ENCODE results near the gene COMMD9.
"Not testable (repeated sequence)": the region's sequence is repeated elsewhere in the genome, so short reads cannot be mapped to it uniquely, and the experiment has no call there.

Gene COMMD9

GRCh38 chr11:36289226-36289852, at the start of gene COMMD9:
COMMD9 (minus strand) TSS chr11:36289424; CDS start chr11:36289412, 12 bp downstream.
- CTCF ChIA-PET: interaction anchor here (0.8 to 9.0 kb wide), 9 partner anchors 64 to 249 kb away, joined by 3 to 175 read pairs (median 4); partner anchors contain the start of gene TRAF6
- peak; percentile 97 for DNase-seq
- H3K27ac Mint-ChIP-seq: peak within 1 kb of the TSS; percentile 85
- H3K4me3 Mint-ChIP-seq: peak within 1 kb of the TSS; percentile 88
- H3K4me1 Mint-ChIP-seq: peaks cover 27% of the 10 kb centered on the region
- H3K9me3 Mint-ChIP-seq: no peaks in the 10 kb centered on the region
- H3K36me3 Mint-ChIP-seq: no peaks in the 10 kb centered on the region
- H3K27me3 Mint-ChIP-seq: peaks cover 4% of the 10 kb centered on the region

- H3K36me3 Mint-ChIP-seq: no peaks in the 10 kb centered on the region
- no peak for DNase-seq
- H3K9me3 Mint-ChIP-seq: no peaks in the 10 kb centered on the region
- peaks cover 16% of the 10 kb centered on the region for H3K27me3 Mint-ChIP-seq
- no peak overlapping the region for H3K27ac Mint-ChIP-seq
- CTCF ChIA-PET: interaction anchor here (1.7 kb wide), 1 partner anchor 145 kb away, joined by 4 read pairs; no protein-coding TSS in a partner anchor
- H3K4me3 Mint-ChIP-seq: no peak overlapping the region
- H3K4me1 Mint-ChIP-seq: no peaks in the 10 kb centered on the region
Measured at GRCh38 chr11:36333897-36334296, 44.7 kb upstream of the COMMD9 start.

GRCh38 chr11:36333468-36333867, 44.2 kb upstream of the COMMD9 start:
- CTCF ChIA-PET: interaction anchor here (1.0 kb wide), 1 partner anchor 413 kb away, joined by 3 read pairs; no protein-coding TSS in a partner anchor
- Mint-ChIP-seq H3K36me3 (no peaks in the 10 kb centered on the region), H3K9me3 (no peaks in the 10 kb centered on the region), H3K4me1 (no peaks in the 10 kb centered on the region), H3K27me3 (peaks cover 18% of the 10 kb centered on the region), H3K27ac (no peak overlapping the region), H3K4me3 (no peak overlapping the region)
- DNase-seq: no peak

GRCh38 chr11:36330411-36330810, 41.2 kb upstream of the COMMD9 start:
- Mint-ChIP-seq H3K4me3 (no peak overlapping the region), H3K9me3 (no peaks in the 10 kb centered on the region), H3K27me3 (peaks cover 30% of the 10 kb centered on the region), H3K36me3 (no peaks in the 10 kb centered on the region), H3K27ac (no peak overlapping the region), H3K4me1 (no peaks in the 10 kb centered on the region)
- no peak for DNase-seq
- CTCF ChIA-PET: no interaction called here

GRCh38 chr11:36328966-36329673, 39.9 kb upstream of the COMMD9 start:
- Mint-ChIP-seq H3K27ac (no peak overlapping the region), H3K27me3 (peaks cover 33% of the 10 kb centered on the region), H3K4me3 (no peak overlapping the region), H3K36me3 (no peaks in the 10 kb centered on the region), H3K9me3 (no peaks in the 10 kb centered on the region), H3K4me1 (no peaks in the 10 kb centered on the region)
- CTCF ChIA-PET: no interaction called here
- no peak for DNase-seq

- CTCF ChIA-PET: no interaction called here
- Mint-ChIP-seq H3K27ac (no peak overlapping the region), H3K9me3 (no peaks in the 10 kb centered on the region), H3K4me3 (no peak overlapping the region), H3K36me3 (no peaks in the 10 kb centered on the region), H3K4me1 (no peaks in the 10 kb centered on the region), H3K27me3 (peaks cover 24% of the 10 kb centered on the region)
- no peak for DNase-seq
Measured at GRCh38 chr11:36326524-36327419, 37.5 kb upstream of the COMMD9 start.

- CTCF ChIA-PET, H3K4me3 Mint-ChIP-seq, H3K27ac Mint-ChIP-seq, H3K4me1 Mint-ChIP-seq, DNase-seq, H3K9me3 Mint-ChIP-seq, H3K36me3 Mint-ChIP-seq: not testable (repeated sequence)
- peaks cover 24% of the 10 kb centered on the region for H3K27me3 Mint-ChIP-seq
Measured at GRCh38 chr11:36325403-36325802, 36.2 kb upstream of the COMMD9 start.

- H3K27ac Mint-ChIP-seq, H3K36me3 Mint-ChIP-seq, CTCF ChIA-PET, H3K9me3 Mint-ChIP-seq, H3K4me3 Mint-ChIP-seq, H3K4me1 Mint-ChIP-seq, DNase-seq: not testable (repeated sequence)
- H3K27me3 Mint-ChIP-seq: peaks cover 24% of the 10 kb centered on the region
Measured at GRCh38 chr11:36324956-36325355, 35.7 kb upstream of the COMMD9 start.

- H3K4me1 Mint-ChIP-seq: no peaks in the 10 kb centered on the region
- H3K27me3 Mint-ChIP-seq: peaks cover 19% of the 10 kb centered on the region
- no peaks in the 10 kb centered on the region for H3K36me3 Mint-ChIP-seq
- no peaks in the 10 kb centered on the region for H3K9me3 Mint-ChIP-seq
- no peak for DNase-seq
- CTCF ChIA-PET: no interaction called here
- no peak overlapping the region for H3K27ac Mint-ChIP-seq
- H3K4me3 Mint-ChIP-seq: no peak overlapping the region
Measured at GRCh38 chr11:36317992-36318391, 28.8 kb upstream of the COMMD9 start.

- peaks cover 19% of the 10 kb centered on the region for H3K27me3 Mint-ChIP-seq
- DNase-seq: no peak
- no peaks in the 10 kb centered on the region for H3K36me3 Mint-ChIP-seq
- no peaks in the 10 kb centered on the region for H3K4me1 Mint-ChIP-seq
- no peaks in the 10 kb centered on the region for H3K9me3 Mint-ChIP-seq
- H3K27ac Mint-ChIP-seq: no peak overlapping the region
- H3K4me3 Mint-ChIP-seq: no peak overlapping the region
- CTCF ChIA-PET: no interaction called here
Measured at GRCh38 chr11:36316049-36316448, 26.8 kb upstream of the COMMD9 start.

GRCh38 chr11:36314434-36314767, 25.2 kb upstream of the COMMD9 start:
- DNase-seq: no peak
- peaks cover 19% of the 10 kb centered on the region for H3K27me3 Mint-ChIP-seq
- CTCF ChIA-PET: interaction anchor here (0.9 kb wide), 1 partner anchor 166 kb away, joined by 3 read pairs; no protein-coding TSS in a partner anchor
- no peak overlapping the region for H3K4me3 Mint-ChIP-seq
- no peak overlapping the region for H3K27ac Mint-ChIP-seq
- no peaks in the 10 kb centered on the region for H3K9me3 Mint-ChIP-seq
- H3K36me3 Mint-ChIP-seq: no peaks in the 10 kb centered on the region
- no peaks in the 10 kb centered on the region for H3K4me1 Mint-ChIP-seq

- Mint-ChIP-seq H3K27me3 (peaks cover 19% of the 10 kb centered on the region), H3K27ac (no peak overlapping the region), H3K36me3 (no peaks in the 10 kb centered on the region), H3K4me3 (no peak overlapping the region), H3K4me1 (no peaks in the 10 kb centered on the region), H3K9me3 (no peaks in the 10 kb centered on the region)
- DNase-seq: no peak
- CTCF ChIA-PET: interaction anchor here (0.9 kb wide), 1 partner anchor 166 kb away, joined by 3 read pairs; no protein-coding TSS in a partner anchor
Measured at GRCh38 chr11:36313750-36314433, 24.7 kb upstream of the COMMD9 start.

GRCh38 chr11:36312611-36313472, 23.6 kb upstream of the COMMD9 start:
- CTCF ChIA-PET: no interaction called here
- Mint-ChIP-seq H3K4me1 (no peaks in the 10 kb centered on the region), H3K4me3 (no peak overlapping the region), H3K27me3 (peaks cover 23% of the 10 kb centered on the region), H3K36me3 (no peaks in the 10 kb centered on the region), H3K9me3 (no peaks in the 10 kb centered on the region), H3K27ac (no peak overlapping the region)
- DNase-seq: no peak
